GM19351 (cell line): ENCODE data around the gene GAPVD1.
"Not testable (repeated sequence)": the region's sequence is repeated elsewhere in the genome, so short reads cannot be mapped to it uniquely, and the experiment has no call there.

Experiments used
- ATAC-seq: cut with Tn5 transposase; IDR thresholded peaks from one replicate; pipeline ENCODE4 v1.9.1; 2021; ENCODE audit warnings: mild to moderate bottlenecking, moderate library complexity; ENCODE audit not compliant: unreplicated experiment

GAPVD1 gene

GRCh38 chr9:125243792-125244260 is 17.8 kb upstream of the GAPVD1 start:
- ATAC-seq: no peak

- no peak for ATAC-seq
These were observed 15.4 kb upstream of the GAPVD1 start for GRCh38 chr9:125246261-125246667.

- ATAC-seq: no peak
These were observed 7.4 kb upstream of the GAPVD1 start for GRCh38 chr9:125254231-125254630.

- ATAC-seq: no peak
These were observed 5.7 kb upstream of the GAPVD1 start for GRCh38 chr9:125255781-125256391.

DNA sequence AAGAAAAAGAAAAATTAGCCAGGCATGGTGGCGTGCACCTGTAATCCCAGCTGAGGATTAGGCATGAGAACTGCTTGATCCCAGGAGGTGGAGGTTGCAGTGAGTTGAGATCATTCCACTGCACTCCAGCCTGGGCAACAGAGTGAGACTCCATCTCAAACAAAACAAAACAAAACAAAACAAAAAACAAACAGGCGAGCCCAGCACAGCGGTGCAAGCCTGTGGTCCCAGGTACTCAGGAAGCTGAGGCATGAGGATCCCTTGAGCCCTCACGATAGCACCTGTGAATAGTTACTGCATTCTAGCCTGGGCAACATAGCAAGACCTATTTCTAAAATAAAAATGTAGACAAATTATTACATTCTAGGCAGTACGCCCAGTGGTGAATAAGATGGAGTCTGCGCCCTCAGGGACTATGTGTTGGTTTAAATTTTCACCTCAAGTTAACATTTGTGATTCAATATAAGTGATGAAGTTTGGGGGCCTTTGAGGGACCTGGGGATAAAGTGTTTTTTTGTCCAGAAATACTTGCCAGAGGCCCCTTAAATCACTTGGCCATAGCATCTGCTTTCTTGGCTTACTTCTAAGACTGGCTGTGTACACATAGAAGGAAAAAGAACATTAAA is 3.4 kb upstream of the GAPVD1 start:
- no peak for ATAC-seq

DNA sequence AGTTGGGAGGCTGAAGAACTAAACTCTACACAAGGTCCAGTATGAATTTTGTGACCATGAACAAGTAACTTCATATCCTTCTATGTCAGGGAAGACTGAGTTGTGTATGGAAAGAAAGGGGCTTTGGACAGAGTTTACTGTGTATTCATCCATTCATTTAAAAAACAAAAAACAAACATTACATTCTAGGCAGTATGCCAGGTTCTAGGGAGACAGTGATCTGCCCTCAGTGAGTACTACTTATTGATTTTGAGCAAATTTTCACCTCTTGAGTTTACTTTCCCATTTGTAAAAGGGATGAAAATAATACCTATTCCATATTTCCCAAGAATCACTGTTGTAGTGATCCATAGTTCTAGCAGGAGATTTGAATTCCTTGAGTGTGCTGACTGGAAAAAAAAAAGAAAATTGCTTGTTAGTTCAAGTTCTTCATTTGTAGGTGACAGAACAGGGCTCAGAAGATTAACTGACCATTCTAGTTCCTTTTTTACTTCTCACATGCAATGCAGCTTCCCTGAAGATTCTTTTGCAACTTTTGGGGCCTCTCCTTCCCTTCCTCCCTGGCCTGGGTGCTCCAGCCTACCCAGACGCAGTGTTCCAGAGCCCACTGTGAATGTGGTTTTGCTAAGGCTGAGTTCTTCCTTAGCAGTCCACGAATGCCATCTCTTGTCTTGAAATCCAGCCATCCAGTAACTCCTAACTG is 2.6 kb upstream of the GAPVD1 start:
- ATAC-seq: no peak

- no peak for ATAC-seq
These were observed 1.1 kb upstream of the GAPVD1 start for GRCh38 chr9:125260561-125260960.

DNA sequence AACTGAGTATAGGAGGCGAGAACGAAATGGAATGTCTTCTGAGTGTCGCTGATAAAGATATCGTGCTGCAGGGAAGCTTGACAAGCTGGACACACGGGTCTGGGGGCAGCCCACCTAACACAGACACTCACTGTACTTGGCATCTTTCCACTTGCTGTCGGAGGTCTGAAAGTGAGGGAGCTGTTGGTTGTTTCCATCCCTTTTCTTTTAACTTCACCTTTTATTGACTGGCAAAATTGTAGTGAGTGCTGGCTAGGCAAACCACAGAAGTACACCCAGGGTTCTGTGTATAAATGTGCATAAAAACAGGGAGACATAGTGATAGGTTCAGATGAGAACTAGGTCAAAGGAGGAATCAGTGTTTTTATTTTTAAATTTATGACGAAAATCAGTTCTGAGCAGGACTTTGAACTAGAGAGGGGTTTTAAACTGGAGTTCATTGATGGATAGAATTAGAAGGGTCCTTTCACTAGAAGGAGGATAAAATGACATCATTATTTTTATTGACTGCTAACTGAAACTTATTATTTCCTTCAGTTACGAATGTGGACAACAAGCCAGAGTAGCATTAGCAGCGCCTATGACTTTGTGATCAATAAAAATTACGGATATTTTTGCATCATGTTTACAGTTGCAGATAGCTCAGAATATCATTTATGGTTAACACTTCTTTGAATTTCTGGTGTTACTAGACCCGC is 817 bp downstream of the GAPVD1 start:
- peak; percentile 5 for ATAC-seq

GRCh38 chr9:125264068-125264467 is 2.4 kb downstream of the GAPVD1 start:
- ATAC-seq: not testable (repeated sequence)

GRCh38 chr9:125268394-125269013 is 6.9 kb downstream of the GAPVD1 start:
- ATAC-seq: no peak

DNA sequence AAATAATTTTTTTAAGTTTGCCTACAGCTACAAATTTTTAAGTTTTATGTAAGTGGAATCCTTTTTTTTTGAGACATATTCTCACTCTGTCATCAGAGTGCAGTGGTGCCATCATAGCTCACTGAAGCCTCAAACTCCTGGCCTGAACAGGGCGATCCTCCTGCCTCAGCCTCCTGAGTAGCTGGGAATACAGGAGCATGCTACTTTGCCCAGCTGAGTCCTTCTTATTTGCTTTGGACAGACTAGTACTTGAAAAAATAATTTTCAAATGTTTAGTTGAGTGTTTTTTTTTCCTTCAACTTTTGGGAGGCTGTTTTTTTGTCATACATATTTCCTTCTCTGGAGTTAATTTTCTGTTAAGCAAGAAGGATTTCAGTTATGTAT is 7.4 kb downstream of the GAPVD1 start:
- no peak for ATAC-seq

DNA sequence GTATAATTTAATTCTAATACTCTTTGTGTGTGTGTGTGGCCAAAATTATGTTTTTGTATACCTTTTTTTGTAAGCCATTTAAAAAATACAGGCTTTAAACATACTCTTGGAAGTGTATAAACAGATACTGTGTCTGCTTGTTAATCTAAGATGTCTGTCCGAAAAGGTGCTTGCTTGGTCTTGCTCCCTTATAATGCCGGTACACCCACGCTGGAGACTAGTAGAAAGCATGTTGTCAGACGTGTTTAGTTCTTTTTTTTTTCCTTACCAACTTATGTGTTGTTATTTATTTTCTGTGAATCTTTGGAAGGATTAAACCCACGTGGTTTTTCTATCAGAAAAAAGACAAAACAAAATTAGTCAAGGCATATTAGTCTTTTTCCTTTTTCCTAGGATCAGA is 9.5 kb downstream of the GAPVD1 start:
- ATAC-seq: no peak

DNA sequence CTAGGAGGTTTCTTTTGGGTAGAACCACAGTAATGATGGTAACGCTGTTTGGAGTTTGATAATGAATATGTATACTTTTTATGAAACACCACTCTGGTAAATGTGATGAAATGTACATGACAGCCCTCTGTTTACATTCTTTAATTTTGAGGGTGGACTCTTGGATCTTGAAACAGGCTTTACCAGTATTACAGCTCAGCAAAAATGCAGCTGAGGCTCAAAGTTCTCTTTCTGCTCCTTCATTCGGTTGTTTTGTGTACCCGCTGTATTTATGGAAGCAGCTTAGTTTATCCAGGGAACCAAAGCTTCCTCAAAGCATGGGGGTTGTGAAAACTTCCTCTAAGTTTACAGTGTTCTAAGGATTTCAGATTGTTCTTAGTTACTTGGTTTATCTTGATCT is 11.1 kb downstream of the GAPVD1 start:
- ATAC-seq: no peak

- no peak for ATAC-seq
These were observed 15.1 kb downstream of the GAPVD1 start for GRCh38 chr9:125276771-125277170.

- no peak for ATAC-seq
These were observed 15.8 kb downstream of the GAPVD1 start for GRCh38 chr9:125277411-125277810.

GRCh38 chr9:125280945-125281344 is 19.3 kb downstream of the GAPVD1 start:
- no peak for ATAC-seq

DNA sequence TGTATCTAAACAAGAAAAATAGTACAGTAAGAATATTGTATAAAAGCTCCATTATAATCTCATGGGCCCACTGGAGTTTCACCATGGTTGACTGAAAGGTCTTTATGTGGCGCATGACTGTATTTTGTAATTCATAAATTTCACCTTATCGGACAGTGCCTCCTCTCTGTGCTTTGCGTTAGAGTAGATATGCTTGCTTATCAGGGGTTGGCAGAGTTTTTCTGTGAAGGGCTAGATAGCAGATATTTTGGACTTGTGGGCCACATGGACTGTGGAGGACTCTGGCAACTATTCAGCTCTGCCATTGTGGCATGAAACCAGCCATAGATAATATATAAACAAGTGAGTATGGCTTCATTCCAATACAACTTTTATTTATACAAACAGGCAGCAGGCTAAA is 23.2 kb downstream of the GAPVD1 start:
- no peak for ATAC-seq

GRCh38 chr9:125286935-125287433 is 25.4 kb downstream of the GAPVD1 start:
- not testable (repeated sequence) for ATAC-seq

DNA sequence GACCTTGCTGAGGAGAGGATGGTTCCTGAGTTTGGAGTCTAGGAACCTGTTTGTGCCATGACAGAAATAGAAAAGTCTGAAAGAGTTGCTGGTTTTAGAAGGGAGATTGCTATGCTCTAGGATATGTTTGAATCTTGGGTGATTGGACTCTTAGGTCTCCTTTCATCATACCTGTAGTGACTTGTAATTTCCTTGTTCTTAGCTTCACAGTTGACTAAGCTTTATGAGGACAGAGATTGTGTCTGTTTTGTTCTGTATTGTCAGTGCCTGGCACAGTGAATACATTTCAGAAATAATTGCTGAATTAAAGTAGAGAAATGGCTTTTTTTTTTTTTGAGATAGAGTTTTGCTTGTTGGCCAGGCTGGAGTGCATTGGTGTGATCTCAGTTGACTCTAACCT is 31.5 kb downstream of the GAPVD1 start:
- no peak for ATAC-seq

DNA sequence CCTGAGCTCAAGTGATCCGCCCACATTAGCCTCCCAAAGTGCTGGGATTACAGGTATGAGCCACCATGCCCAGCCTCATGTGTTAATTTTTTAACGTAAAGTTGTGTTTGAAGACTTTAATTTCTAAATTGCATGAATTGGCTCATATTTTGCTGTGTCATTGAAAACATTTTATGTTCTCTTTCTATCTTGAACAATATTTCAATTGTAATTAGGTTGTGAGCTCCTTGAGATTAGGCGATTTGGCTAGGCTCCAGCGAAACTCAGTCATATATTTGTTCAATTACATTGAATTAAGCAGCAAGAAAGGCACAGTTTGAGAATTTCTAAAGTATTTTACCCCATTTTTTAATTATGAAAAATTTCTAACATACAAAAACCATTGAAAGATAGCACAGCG is 34.0 kb downstream of the GAPVD1 start:
- ATAC-seq: no peak

GRCh38 chr9:125296843-125297372 is 35.3 kb downstream of the GAPVD1 start:
- ATAC-seq: no peak
